NCI-H146 treated with DMSO at 0.1 percent for 48 hours (cell line): ENCODE data around the gene LRTM2.
A peak's percentile ranks its signal among the peaks of the same experiment; 100 is the strongest.

Experiments
- DNase-seq: peaks from one replicate; lab custom pipeline; 2025; ENCODE audit not compliant: unreplicated experiment; lab: John Stamatoyannopoulos, UW

Gene LRTM2

GRCh38 chr12:1829306-1829900 lies 9.0 kb downstream of the LRTM2 start:
- no peak for DNase-seq

- DNase-seq: peak; percentile 66
Observed at GRCh38 chr12:1830401-1830845, 10.1 kb downstream of the LRTM2 start.

GRCh38 chr12:1830981-1831963 lies 10.9 kb downstream of the LRTM2 start:
- no peak for DNase-seq

- DNase-seq: no peak
Observed at GRCh38 chr12:1832801-1833595, 12.6 kb downstream of the LRTM2 start.

- DNase-seq: no peak
Observed at GRCh38 chr12:1833596-1834028, 13.2 kb downstream of the LRTM2 start.

GRCh38 chr12:1834186-1834925 lies 14.0 kb downstream of the LRTM2 start:
- no peak for DNase-seq

- no peak for DNase-seq
Observed at GRCh38 chr12:1835211-1836131, 15.1 kb downstream of the LRTM2 start.

GRCh38 chr12:1836241-1836803 lies 16.0 kb downstream of the LRTM2 start:
- DNase-seq: no peak

GRCh38 chr12:1836854-1837421 lies 16.6 kb downstream of the LRTM2 start:
- no peak for DNase-seq

- DNase-seq: no peak
Observed at GRCh38 chr12:1837541-1838204, 17.3 kb downstream of the LRTM2 start.

- no peak for DNase-seq
Observed at GRCh38 chr12:1838205-1838993, 18.0 kb downstream of the LRTM2 start.

GRCh38 chr12:1838994-1839365 lies 18.6 kb downstream of the LRTM2 start:
- DNase-seq: no peak

GRCh38 chr12:1839464-1839863 lies 19.1 kb downstream of the LRTM2 start:
- no peak for DNase-seq

- no peak for DNase-seq
Observed at GRCh38 chr12:1839956-1840951, 19.9 kb downstream of the LRTM2 start.

- DNase-seq: no peak
Observed at GRCh38 chr12:1840981-1841425, 20.6 kb downstream of the LRTM2 start.

- no peak for DNase-seq
Observed at GRCh38 chr12:1841586-1842182, 21.3 kb downstream of the LRTM2 start.
